GM19035 (cell line): Measurements from ENCODE around the gene MEPCE.

Source experiments
- ATAC-seq: cut with Tn5 transposase; IDR thresholded peaks from one replicate; pipeline ENCODE4 v1.9.1; 2021; ENCODE audit not compliant: unreplicated experiment

The MEPCE gene

GRCh38 chr7:100481466-100481865 is 51.8 kb downstream of the MEPCE start:
- no peak for ATAC-seq

- ATAC-seq, result no peak
These were observed 53.1 kb downstream of the MEPCE start for GRCh38 chr7:100482728-100483089.

GRCh38 chr7:100483090-100483721 is 53.6 kb downstream of the MEPCE start:
- ATAC-seq, result peak; percentile 60
